C4-2B (cell line): Measurements from ENCODE around the gene AGR3.

ENCODE experiments used
- H3K27ac ChIP-seq: fragments of 450-650 bp; 2 replicates; pipeline ENCODE4 v1.5.1; 2017
- CTCF ChIP-seq: fragments of 450-650 bp; conservative IDR thresholded peaks from 2 replicates; pipeline ENCODE4 v1.5.1; 2017; ENCODE audit warnings: mild to moderate bottlenecking
- ZFX ChIP-seq: fragments of 450-650 bp; IDR thresholded peaks from 2 replicates; pipeline ENCODE4 v1.6.1; 2017

Gene AGR3

GRCh38 chr7:16921644-16922257 is 40.0 kb upstream of the AGR3 start:
- TF ChIP-seq ZFX (no peak), CTCF (no peak)
- H3K27ac ChIP-seq, result no peak overlapping the region

- no peak for TF ChIP-seq ZFX
- no peak for TF ChIP-seq CTCF
- 0 out of 2 replicates have a peak overlapping the region, but pooled peaks have one; percentile 11 for H3K27ac ChIP-seq
Measured at GRCh38 chr7:16921151-16921550, 39.4 kb upstream of the AGR3 start.

GRCh38 chr7:16919440-16919839 is 37.7 kb upstream of the AGR3 start:
- H3K27ac ChIP-seq, result no peak overlapping the region
- no peak for TF ChIP-seq CTCF
- TF ChIP-seq ZFX, result no peak

GRCh38 chr7:16918288-16918895 is 36.6 kb upstream of the AGR3 start:
- no peak overlapping the region for H3K27ac ChIP-seq
- peak; percentile 86 for TF ChIP-seq CTCF
- no peak for TF ChIP-seq ZFX

- H3K27ac ChIP-seq, result no peak overlapping the region; the same call in 1 of the 2 replicates
Measured at GRCh38 chr7:16916738-16917137, 35.0 kb upstream of the AGR3 start.

GRCh38 chr7:16916105-16916639 is 34.4 kb upstream of the AGR3 start:
- no peak for TF ChIP-seq CTCF
- no peak for TF ChIP-seq ZFX

More at GRCh38 chr7:16916738-16917137, 35.0 kb upstream of the AGR3 start:
- no peak for TF ChIP-seq CTCF
- no peak for TF ChIP-seq ZFX

GRCh38 chr7:16915405-16915804 is 33.6 kb upstream of the AGR3 start:
- TF ChIP-seq ZFX (no peak), CTCF (no peak)
- no peak overlapping the region for H3K27ac ChIP-seq

More at GRCh38 chr7:16916105-16916639, 34.4 kb upstream of the AGR3 start:
- H3K27ac ChIP-seq, result no peak overlapping the region
